SU-DHL-6 (cell line): ENCODE data around the gene RAVER2.

ENCODE experiments used
- CTCF ChIP-seq: fragments of 200-600 bp; sonication (generic); IDR thresholded peaks from one replicate; pipeline ENCODE4 v1.5.1; 2017; ENCODE audit warnings: antibody characterized with exemption, mild to moderate bottlenecking, low read length, moderate library complexity; ENCODE audit not compliant: insufficient read depth, poor library complexity, severe bottlenecking
- EZH2phosphoT487 ChIP-seq: fragments of 200-600 bp; sonication (generic), shearing (Covaris generic); conservative IDR thresholded peaks from 2 replicates; pipeline ENCODE4 v1.6.1; 2018; ENCODE audit warnings: mild to moderate bottlenecking, antibody characterized with exemption, low read length, moderate library complexity, mixed read lengths

GRCh38 chr1:64744492-64745180 is at the start of gene RAVER2:
- TF ChIP-seq CTCF (peak; percentile 40), EZH2phosphoT487 (no peak)
